CD4-positive, alpha-beta T cell treated with Interleukin-2 at 100 ng/mL for 4 hours (primary cell): ENCODE data around the gene ARL15.
"Not testable (repeated sequence)": the region's sequence is repeated elsewhere in the genome, so short reads cannot be mapped to it uniquely, and the experiment has no call there.

Experiments
- DNase-seq: peaks from one replicate; pipeline ENCODE4 v3.0.0-alpha.2; 2020; ENCODE audit warnings: low spot score

Gene ARL15

DNA sequence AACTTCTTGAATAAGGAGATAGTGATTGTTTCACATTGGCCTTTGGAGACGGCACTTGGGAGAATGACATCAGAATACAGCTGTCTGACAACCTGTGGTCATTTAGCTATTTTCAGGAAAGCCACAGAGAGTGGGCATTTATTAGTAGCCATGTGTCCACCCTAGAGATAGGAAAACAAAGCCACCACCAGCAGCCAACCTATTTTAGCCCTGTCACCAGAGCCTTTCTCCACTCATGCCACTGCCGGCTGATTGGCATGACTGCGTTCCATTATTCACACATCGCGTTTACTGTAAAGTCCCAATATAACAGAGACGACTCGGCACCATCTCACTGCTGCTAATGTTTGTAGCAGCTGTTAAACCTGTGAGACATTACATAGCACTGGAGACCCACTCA is 419.9 kb downstream of the ARL15 start:
- DNase-seq: no peak

DNA sequence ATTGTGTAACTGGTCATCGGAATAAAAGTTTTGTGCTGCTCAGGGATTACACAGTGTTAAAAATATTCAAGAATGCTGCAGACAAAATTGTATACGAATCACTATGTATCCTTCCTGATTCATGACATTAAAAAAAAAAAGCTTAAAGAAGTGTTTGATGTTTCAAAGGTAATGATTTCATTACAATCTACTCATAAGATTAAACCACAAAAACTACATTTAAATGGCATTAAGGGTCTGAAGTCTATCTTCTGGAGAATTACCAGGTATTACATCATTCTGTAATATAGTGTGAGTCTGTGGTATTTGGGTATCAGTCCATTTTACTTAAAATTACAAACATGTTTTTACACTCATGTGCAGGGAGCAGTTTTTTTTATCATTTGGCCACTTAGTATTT is 425.5 kb downstream of the ARL15 start:
- DNase-seq: no peak

- no peak for DNase-seq
Observed at GRCh38 chr5:53884417-53884816, 426.0 kb downstream of the ARL15 start.

GRCh38 chr5:53882676-53883031 is 427.7 kb downstream of the ARL15 start:
- DNase-seq: no peak

- no peak for DNase-seq
Observed at GRCh38 chr5:53882006-53882675, 428.2 kb downstream of the ARL15 start.

GRCh38 chr5:53879708-53880323 is 430.6 kb downstream of the ARL15 start:
- no peak for DNase-seq

DNA sequence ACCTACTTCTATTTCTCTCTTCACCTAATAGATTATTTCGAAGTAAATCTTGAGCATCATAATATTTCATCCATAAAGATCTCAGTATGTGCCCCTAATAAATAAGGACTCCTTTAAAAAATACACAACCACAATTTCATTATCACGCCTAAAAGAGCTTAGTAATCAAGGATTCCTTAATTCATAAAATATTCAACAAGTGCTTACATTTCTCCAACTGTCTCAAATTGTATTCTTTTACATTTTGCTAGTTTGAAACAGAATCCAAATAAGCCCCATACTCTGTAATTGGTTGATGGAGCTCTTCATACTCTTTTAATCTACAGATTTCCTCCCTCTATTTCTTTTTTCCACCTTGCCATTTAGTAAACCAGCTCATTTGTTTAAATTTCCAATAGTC is 432.4 kb downstream of the ARL15 start:
- no peak for DNase-seq

DNA sequence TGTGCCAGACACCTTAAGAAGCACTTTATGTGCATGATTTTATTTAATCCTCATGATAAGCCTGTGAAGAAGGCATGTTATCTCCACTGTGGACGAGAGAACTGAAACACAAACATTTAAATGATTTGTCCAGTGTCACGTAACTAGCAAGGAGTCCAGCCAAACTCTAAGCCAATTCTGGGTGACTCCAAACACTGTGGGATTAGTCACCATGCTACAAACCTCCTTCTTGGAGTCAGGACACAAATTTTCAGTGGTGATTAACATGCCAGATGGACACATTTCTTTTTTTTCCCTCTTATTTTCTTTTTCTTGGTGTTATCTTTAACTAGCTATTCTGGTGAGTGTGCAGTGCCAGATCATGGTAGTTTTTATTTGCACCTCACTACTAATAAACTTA is 433.1 kb downstream of the ARL15 start:
- DNase-seq: no peak

DNA sequence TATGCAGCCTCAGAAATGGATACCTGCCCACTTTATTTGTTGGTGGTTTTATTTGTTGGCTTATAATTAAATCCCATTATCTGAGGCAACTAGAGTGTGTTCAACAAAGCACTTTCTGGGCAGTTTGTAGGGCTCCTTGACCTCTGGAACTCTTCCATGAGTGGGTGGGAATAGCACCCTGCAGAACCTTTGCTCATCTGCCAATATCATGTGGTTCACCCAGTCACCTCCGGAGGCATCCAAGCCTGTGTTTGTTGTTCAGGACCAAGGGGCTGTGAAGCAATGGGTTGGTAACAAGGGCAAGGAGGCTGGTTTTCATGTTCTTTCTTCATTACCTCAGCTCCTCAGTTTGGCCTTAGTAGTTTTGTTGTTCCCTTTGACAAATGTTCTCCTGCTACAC is 436.0 kb downstream of the ARL15 start:
- DNase-seq: no peak

DNA sequence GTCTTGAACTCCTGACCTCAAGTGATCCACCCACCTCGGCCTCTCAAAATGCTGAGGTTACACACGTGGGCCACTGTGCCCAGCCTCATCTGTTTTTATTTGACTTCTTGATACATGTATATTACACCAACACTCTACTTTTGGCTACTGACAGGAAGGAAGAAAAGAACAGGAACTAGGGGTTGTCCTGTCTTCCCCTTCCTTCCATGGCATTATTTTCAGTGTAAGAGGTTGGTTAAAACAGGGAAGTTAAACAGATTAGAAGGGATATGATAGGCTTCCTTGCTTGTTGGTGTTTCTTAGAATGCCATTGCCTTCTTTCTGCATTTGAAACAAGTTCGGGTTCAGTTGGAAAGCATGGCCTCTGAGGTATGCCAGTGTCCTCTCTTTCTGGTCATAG is 437.1 kb downstream of the ARL15 start:
- DNase-seq: no peak

DNA sequence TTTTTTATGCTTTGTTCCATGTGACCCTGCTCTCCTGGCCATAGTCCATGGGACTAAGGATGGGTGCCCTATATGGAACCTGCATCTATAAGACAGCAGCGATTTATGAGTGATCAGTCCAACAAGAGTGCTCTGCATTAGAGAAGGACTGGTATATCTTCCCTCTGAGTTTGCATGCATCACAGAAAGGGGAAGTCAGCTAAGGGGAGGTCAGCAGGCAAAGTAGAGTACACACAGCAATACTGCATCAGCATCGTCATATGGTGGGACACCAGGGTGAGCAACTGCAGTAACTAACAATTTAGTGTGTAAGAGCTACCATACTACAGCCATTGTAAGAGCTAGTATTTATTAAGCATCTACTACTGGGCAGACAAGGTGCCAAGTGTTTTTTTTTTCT is 438.6 kb downstream of the ARL15 start:
- no peak for DNase-seq

GRCh38 chr5:53871050-53871449 is 439.3 kb downstream of the ARL15 start:
- DNase-seq: no peak

GRCh38 chr5:53858700-53859456 is 451.5 kb downstream of the ARL15 start:
- DNase-seq: no peak

DNA sequence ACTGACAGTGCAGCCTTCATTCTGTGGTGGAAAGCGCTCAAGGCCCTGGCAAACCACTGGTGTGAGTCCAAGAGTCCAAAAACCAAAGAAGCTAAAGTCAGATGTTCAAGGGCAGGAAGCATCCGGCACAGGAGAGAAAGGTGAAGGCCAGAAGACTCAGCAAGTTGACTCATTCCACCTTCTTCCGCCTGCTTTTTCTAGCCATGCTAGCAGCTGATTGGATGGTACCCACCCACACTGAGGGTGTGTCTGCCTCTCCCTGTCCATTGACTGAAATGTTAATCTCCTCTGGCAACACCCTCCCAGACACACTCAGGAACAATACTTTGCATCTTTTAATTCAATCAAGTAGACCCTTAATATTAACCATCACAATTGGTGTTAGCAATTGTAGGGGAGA is 453.9 kb downstream of the ARL15 start:
- no peak for DNase-seq

- DNase-seq: not testable (repeated sequence)
Observed at GRCh38 chr5:53836851-53837430, 473.4 kb downstream of the ARL15 start.

DNA sequence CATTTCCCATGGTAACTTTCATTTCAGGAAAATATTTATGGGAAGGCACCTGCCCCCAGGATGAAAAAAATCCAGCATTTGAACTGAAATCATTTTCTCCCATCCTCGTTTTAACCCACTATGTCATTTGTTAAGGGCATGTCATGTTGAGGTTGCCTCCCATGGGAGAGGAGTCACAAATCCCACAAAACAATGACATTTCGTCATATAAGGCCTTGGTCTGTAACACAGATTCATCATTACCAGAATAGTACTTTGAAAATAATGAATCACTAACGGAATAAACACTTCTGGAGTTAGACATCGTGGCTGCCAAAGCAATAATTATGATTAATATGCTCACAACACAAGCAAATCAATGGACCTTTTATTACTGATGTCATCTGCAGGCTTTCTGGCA is 475.9 kb downstream of the ARL15 start:
- DNase-seq: no peak
